ENCODE data around the gene PDE4A. TPM values are rescaled to one million over a fixed set of nuclear protein-coding genes. Genes with fewer than 3 reads are reported as not detected.
A peak's percentile ranks its signal among the peaks of the same experiment; 100 is the strongest.

PDE4A gene
- total and polyA plus RNA-seq, 9 donors, result 1.2 to 4.0 (median 2.9) TPM

- peaks cover 31% of the 10 kb centered on the region for H3K4me1 ChIP-seq (ENCODE audit: control insufficient read depth, insufficient read depth, low read length)
- H3K27me3 ChIP-seq (ENCODE audit: control insufficient read depth, insufficient read depth, low read length), result peaks cover 85% of the 10 kb centered on the region
- H3K4me3 ChIP-seq (ENCODE audit: low read length), result no peak overlapping the region
- no peak overlapping the region for H3K27ac ChIP-seq (ENCODE audit: low read length)
- peak; percentile 81 for DNase-seq
- under 1% methylated on average over 31 of the region's 38 CpGs for WGBS (ENCODE audit: insufficient coverage)
- no peaks in the 10 kb centered on the region for H3K36me3 ChIP-seq (ENCODE audit: control insufficient read depth, insufficient read depth, low read length)
- no peaks in the 10 kb centered on the region for H3K9me3 ChIP-seq (replicated peaks; ENCODE audit: control insufficient read depth, low read depth, low read length)
Observed at GRCh38 chr19:10424011-10424637, 3.8 kb downstream of the PDE4A start.

- Histone ChIP-seq H3K4me3 (ENCODE audit: low read length) (no peak overlapping the region), H3K9me3 (replicated peaks; ENCODE audit: control insufficient read depth, low read depth, low read length) (no peaks in the 10 kb centered on the region), H3K4me1 (ENCODE audit: control insufficient read depth, insufficient read depth, low read length) (peaks cover 25% of the 10 kb centered on the region), H3K27me3 (ENCODE audit: control insufficient read depth, insufficient read depth, low read length) (peaks cover 82% of the 10 kb centered on the region), H3K27ac (ENCODE audit: low read length) (no peak overlapping the region), H3K36me3 (ENCODE audit: control insufficient read depth, insufficient read depth, low read length) (no peaks in the 10 kb centered on the region)
- WGBS (ENCODE audit: insufficient coverage), result 72% methylated on average over 6 of the region's 6 CpGs
- no peak for DNase-seq
Observed at GRCh38 chr19:10427169-10427568, 6.8 kb downstream of the PDE4A start.

- Histone ChIP-seq H3K27me3 (ENCODE audit: control insufficient read depth, insufficient read depth, low read length) (peaks cover 74% of the 10 kb centered on the region), H3K4me1 (ENCODE audit: control insufficient read depth, insufficient read depth, low read length) (peaks cover 26% of the 10 kb centered on the region)
- 70% methylated on average over 5 of the region's 5 CpGs for WGBS (ENCODE audit: insufficient coverage)
Observed at GRCh38 chr19:10428996-10429381, 8.7 kb downstream of the PDE4A start.

DNA sequence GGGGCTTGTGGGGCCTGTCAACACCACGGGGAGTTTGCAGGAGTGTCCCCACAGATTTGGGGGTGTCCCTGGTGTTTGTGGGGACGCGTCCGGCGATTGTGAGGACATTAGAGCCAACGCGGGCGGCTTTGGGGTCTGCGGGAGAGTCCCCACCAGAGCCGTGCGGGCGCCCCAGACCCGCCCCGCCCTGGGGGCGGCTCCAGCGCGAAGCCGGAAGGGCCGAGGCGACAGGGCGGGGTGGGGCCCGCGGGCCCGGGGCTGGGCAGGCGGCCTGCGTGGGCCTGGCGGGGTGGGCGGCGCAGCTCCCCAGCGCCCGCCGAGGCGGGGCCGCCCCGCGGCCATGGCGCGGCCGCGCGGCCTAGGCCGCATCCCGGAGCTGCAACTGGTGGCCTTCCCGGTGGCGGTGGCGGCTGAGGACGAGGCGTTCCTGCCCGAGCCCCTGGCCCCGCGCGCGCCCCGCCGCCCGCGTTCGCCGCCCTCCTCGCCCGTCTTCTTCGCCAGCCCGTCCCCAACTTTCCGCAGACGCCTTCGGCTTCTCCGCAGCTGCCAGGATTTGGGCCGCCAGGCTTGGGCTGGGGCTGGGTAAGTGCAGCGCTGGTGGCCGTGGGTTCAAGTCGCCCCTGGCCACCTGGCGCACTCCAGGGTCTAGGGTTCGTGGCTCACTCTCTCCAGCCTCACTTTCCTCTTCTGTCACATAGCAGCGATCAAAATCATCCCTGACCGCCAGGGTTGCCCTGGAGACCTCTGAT, 10.3 kb downstream of the PDE4A start:
- H3K36me3 ChIP-seq (ENCODE audit: control insufficient read depth, insufficient read depth, low read length), result no peaks in the 10 kb centered on the region
- H3K4me1 ChIP-seq (ENCODE audit: control insufficient read depth, insufficient read depth, low read length), result peaks cover 18% of the 10 kb centered on the region
- H3K9me3 ChIP-seq (replicated peaks; ENCODE audit: control insufficient read depth, low read depth, low read length), result no peaks in the 10 kb centered on the region
- peaks cover 57% of the 10 kb centered on the region for H3K27me3 ChIP-seq (ENCODE audit: control insufficient read depth, insufficient read depth, low read length)
- peak; percentile 68 for DNase-seq
- peak overlapping the region; percentile 42 for H3K4me3 ChIP-seq (ENCODE audit: low read length)
- 3% methylated on average over 72 of the region's 75 CpGs for WGBS (ENCODE audit: insufficient coverage)
- H3K27ac ChIP-seq (ENCODE audit: low read length), result no peak overlapping the region

More at GRCh38 chr19:10428996-10429381, 8.7 kb downstream of the PDE4A start:
- Histone ChIP-seq H3K27ac (ENCODE audit: low read length) (no peak overlapping the region), H3K36me3 (ENCODE audit: control insufficient read depth, insufficient read depth, low read length) (no peaks in the 10 kb centered on the region), H3K4me3 (ENCODE audit: low read length) (no peak overlapping the region), H3K9me3 (replicated peaks; ENCODE audit: control insufficient read depth, low read depth, low read length) (no peaks in the 10 kb centered on the region)
- DNase-seq, result no peak

DNA sequence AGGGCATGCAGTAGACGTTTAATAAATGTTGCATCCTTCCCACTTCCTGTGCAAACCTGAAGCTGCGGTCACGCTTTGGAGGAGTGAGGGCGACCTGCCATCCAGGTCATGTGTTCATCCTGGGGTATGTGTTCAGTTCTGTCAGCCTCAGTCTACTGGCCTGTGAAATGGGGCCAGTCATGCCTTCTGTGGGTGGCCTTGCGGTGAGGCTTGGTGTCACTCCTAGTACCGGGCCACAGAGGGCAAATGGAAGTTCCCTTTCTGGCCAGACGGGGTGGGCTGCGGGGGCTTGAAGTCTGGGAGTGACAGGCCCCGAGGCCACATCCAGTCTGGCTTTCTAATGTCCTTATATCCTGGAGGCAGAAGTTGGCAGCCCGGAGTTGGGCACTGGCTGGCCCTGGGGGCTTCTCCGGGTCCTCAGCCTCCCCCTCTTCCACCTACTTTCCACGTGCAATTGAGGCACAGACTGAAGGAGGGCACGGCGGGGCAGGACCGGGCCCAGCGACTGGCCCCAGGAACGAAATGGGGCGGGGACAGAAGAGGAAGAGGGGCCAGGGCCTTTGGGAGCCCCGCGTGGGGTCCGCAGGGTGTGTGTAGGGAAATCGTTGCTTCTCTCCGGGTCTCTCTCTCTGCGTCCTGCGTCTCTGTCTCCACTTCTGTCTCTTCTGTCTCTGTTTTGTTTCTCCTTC, 11.1 kb downstream of the PDE4A start:
- Histone ChIP-seq H3K36me3 (ENCODE audit: control insufficient read depth, insufficient read depth, low read length) (no peaks in the 10 kb centered on the region), H3K27me3 (ENCODE audit: control insufficient read depth, insufficient read depth, low read length) (peaks cover 50% of the 10 kb centered on the region), H3K4me1 (ENCODE audit: control insufficient read depth, insufficient read depth, low read length) (peaks cover 18% of the 10 kb centered on the region), H3K9me3 (replicated peaks; ENCODE audit: control insufficient read depth, low read depth, low read length) (no peaks in the 10 kb centered on the region), H3K4me3 (ENCODE audit: low read length) (peak overlapping the region; percentile 42), H3K27ac (ENCODE audit: low read length) (no peak overlapping the region)
- no peak for DNase-seq
- 23% methylated on average over 16 of the region's 25 CpGs for WGBS (ENCODE audit: insufficient coverage)

DNA sequence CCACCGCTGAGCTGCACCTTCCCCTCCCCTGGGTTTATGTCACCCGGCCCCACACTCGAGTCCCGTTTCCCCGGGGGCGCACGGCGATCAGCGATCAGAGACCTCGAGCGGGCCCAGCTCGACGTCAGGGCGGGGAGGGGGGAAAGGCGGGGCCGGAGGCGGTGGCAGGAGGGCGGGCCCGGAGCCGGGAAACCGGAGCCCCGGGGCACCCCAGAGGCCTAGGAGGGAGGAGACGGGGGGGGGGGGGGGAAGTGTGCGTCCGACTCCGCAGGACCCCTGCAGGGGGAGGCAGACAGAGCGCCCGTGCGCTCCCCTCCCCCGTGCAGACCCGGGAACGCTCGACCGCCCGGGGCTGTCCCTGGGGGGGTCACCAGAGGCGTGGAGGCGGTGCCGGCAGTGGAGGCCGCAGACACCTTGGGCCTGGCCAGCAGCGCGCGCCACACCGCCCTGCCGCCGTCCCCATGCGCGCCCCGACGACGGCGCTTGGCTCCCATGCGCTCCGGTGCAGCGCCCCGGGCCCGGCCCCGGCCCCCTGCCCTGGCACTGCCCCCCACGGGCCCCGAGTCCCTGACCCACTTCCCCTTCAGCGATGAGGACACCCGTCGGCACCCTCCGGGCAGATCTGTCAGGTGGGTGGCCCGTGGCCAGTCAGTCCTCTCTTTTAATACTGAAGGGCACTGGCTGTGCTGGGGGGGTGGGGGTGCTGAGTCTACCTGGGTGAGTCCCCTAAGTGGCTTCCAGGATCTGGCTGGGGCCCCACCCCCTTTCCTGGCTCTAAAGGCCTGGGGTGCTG, 11.8 kb downstream of the PDE4A start:
- WGBS (ENCODE audit: insufficient coverage), result 2% methylated on average over 23 of the region's 64 CpGs
- peak; percentile 64 for DNase-seq

DNA sequence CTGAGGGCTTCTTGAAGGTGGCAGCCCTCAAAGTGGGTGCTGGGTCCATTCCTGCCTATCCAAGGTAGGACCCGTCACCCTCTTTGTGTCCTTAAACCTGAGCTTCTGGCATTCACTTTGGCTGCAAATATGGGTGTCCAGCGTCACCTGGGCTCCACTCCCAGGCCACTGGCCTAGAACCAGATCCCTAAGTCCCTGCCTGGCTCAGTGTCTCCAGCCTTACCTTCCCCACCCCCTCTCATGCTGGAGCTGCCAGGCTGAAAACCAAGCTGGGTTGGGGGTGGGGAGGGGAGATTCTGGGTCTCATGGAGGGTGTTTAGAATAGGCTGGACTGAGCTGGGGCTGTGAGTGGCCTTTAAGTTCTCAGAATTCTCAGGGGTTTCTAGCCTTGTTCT, 12.4 kb downstream of the PDE4A start:
- Histone ChIP-seq H3K4me1 (ENCODE audit: control insufficient read depth, insufficient read depth, low read length) (peaks cover 18% of the 10 kb centered on the region), H3K9me3 (replicated peaks; ENCODE audit: control insufficient read depth, low read depth, low read length) (no peaks in the 10 kb centered on the region), H3K4me3 (ENCODE audit: low read length) (no peak overlapping the region), H3K27ac (ENCODE audit: low read length) (no peak overlapping the region), H3K27me3 (ENCODE audit: control insufficient read depth, insufficient read depth, low read length) (peaks cover 38% of the 10 kb centered on the region), H3K36me3 (ENCODE audit: control insufficient read depth, insufficient read depth, low read length) (no peaks in the 10 kb centered on the region)
- DNase-seq, result no peak
- WGBS (ENCODE audit: insufficient coverage), result 80% methylated on average over 1 of the region's 2 CpGs

More for the DNA sequence above, 11.8 kb downstream of the PDE4A start:
- Histone ChIP-seq H3K27ac (ENCODE audit: low read length) (no peak overlapping the region), H3K27me3 (ENCODE audit: control insufficient read depth, insufficient read depth, low read length) (peaks cover 44% of the 10 kb centered on the region), H3K9me3 (replicated peaks; ENCODE audit: control insufficient read depth, low read depth, low read length) (no peaks in the 10 kb centered on the region), H3K36me3 (ENCODE audit: control insufficient read depth, insufficient read depth, low read length) (no peaks in the 10 kb centered on the region), H3K4me1 (ENCODE audit: control insufficient read depth, insufficient read depth, low read length) (peaks cover 18% of the 10 kb centered on the region), H3K4me3 (ENCODE audit: low read length) (peak overlapping the region; percentile 42)

GRCh38 chr19:10433131-10433536, 12.8 kb downstream of the PDE4A start:
- whole genome bisulfite sequencing (ENCODE audit: insufficient coverage), result 93% methylated on average over 8 of the region's 10 CpGs
- peaks cover 38% of the 10 kb centered on the region for H3K27me3 ChIP-seq (ENCODE audit: control insufficient read depth, insufficient read depth, low read length)
- no peak for DNase-seq
- H3K4me3 ChIP-seq (ENCODE audit: low read length), result no peak overlapping the region
- H3K9me3 ChIP-seq (replicated peaks; ENCODE audit: control insufficient read depth, low read depth, low read length), result no peaks in the 10 kb centered on the region
- peaks cover 18% of the 10 kb centered on the region for H3K4me1 ChIP-seq (ENCODE audit: control insufficient read depth, insufficient read depth, low read length)
- no peak overlapping the region for H3K27ac ChIP-seq (ENCODE audit: low read length)
- H3K36me3 ChIP-seq (ENCODE audit: control insufficient read depth, insufficient read depth, low read length), result no peaks in the 10 kb centered on the region

DNA sequence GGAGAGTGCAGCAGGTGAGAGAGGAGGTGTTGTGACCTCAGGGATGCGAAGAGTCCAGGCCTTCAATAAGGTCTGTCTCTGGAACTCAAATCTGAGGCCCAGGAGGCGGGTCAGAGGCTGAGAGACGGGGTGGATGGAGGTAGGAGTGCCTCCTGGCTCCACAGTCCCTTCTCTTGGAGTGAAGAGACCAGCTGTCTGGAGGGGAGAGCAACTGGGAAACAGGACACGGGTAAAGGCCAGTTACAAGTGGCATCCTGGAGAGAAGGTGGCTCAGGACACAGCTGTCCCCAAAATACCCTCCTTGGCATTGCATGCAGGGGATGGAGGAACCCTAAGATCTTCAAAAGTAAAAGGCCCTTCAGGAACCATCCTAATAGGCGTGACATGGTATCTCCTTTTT, 19.2 kb downstream of the PDE4A start:
- WGBS (ENCODE audit: insufficient coverage), result 52% methylated on average over 4 of the region's 5 CpGs
- no peak for DNase-seq
- Histone ChIP-seq H3K27me3 (ENCODE audit: control insufficient read depth, insufficient read depth, low read length) (no peaks in the 10 kb centered on the region), H3K9me3 (replicated peaks; ENCODE audit: control insufficient read depth, low read depth, low read length) (no peaks in the 10 kb centered on the region), H3K4me1 (ENCODE audit: control insufficient read depth, insufficient read depth, low read length) (no peaks in the 10 kb centered on the region), H3K4me3 (ENCODE audit: low read length) (no peak overlapping the region), H3K36me3 (ENCODE audit: control insufficient read depth, insufficient read depth, low read length) (no peaks in the 10 kb centered on the region), H3K27ac (ENCODE audit: low read length) (no peak overlapping the region)

Data from muscle of leg (tissue), 11 donors.